Activated naive CD8-positive, alpha-beta T cell treated with anti-CD3 and anti-CD28 coated beads for 36 hours (primary cell): ENCODE measurements around the gene ABL2. TPM values are rescaled to one million over a fixed set of nuclear protein-coding genes. Genes with fewer than 3 reads are reported as not detected.
"Not testable (repeated sequence)": the region's sequence is repeated elsewhere in the genome, so short reads cannot be mapped to it uniquely, and the experiment has no call there.

ENCODE experiments used
- DNase-seq: peaks from one replicate; pipeline ENCODE4 v3.0.0; 2021
- H3K27ac Mint-ChIP-seq: one replicate; pipeline ENCODE4 v1.8.0; 2022; ENCODE audit warnings: mild to moderate bottlenecking, moderate library complexity, mixed read lengths
- H3K27me3 Mint-ChIP-seq: one replicate; pipeline ENCODE4 v1.8.0; 2022; ENCODE audit warnings: mild to moderate bottlenecking, mixed read lengths
- H3K36me3 Mint-ChIP-seq: one replicate; pipeline ENCODE4 v1.8.0; 2021; ENCODE audit warnings: mild to moderate bottlenecking, mixed read lengths
- H3K4me1 Mint-ChIP-seq: one replicate; pipeline ENCODE4 v1.8.0; 2021; ENCODE audit warnings: mixed read lengths
- H3K4me3 Mint-ChIP-seq: one replicate; pipeline ENCODE4 v1.8.0; 2022; ENCODE audit warnings: mild to moderate bottlenecking, moderate library complexity, mixed read lengths
- H3K9me3 Mint-ChIP-seq: one replicate; pipeline ENCODE4 v1.8.0; 2022; ENCODE audit warnings: mixed read lengths
- total RNA-seq, 2 experiments: library from RNA; stranded (reverse); gene quantifications; one replicate each; pipeline ENCODE4 v1.2.3, GENCODE V29; 2021

The ABL2 gene
- total RNA-seq, 2 experiments from 2014 or later: 8.5 to 9.3 TPM

DNA sequence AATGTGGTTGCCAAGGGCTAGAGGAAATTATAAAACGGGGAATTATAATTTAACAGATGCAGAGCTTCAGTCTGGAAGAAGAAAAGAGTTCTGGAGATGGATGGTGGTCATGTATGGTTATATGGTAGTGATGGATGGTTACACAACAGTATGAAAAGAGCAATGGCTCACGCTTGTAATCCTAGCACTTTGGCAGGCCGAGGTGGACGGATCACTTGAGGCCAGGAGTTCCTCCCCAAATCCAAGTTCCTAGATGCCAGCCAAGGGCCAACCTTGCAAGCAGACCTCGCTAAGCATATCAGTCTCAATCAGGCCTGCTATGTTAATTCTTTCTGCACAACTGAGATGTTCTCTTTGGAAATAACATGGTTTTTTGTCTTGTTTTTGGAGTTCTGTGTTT lies 33.6 kb downstream of the ABL2 start:
- not testable (repeated sequence) for H3K4me3 Mint-ChIP-seq, H3K27ac Mint-ChIP-seq, H3K36me3 Mint-ChIP-seq, H3K27me3 Mint-ChIP-seq, H3K9me3 Mint-ChIP-seq, DNase-seq
- peaks cover 12% of the 10 kb centered on the region for H3K4me1 Mint-ChIP-seq

DNA sequence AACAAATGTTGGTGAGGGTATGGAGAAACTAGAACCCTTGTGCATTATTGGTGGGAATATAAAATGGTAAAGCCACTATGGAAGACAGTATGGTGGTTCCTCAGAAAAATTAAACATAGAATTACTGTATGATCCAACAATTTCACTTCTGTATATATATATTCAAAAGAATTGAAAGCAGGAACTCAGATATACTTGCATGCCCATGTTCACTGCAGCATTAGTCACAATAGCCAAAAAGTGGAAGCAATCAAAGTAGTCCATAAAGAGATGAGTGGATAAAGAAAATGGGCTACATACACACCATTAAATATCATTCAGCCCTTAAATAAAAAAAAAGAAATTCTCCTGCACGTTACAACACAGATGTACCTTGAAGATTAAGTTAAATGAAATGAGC lies 34.1 kb downstream of the ABL2 start:
- H3K27me3 Mint-ChIP-seq: no peaks in the 10 kb centered on the region
- H3K4me3 Mint-ChIP-seq: no peak overlapping the region
- peaks cover 2% of the 10 kb centered on the region for H3K36me3 Mint-ChIP-seq
- no peak overlapping the region for H3K27ac Mint-ChIP-seq
- DNase-seq: no peak
- H3K4me1 Mint-ChIP-seq: peaks cover 12% of the 10 kb centered on the region
- no peaks in the 10 kb centered on the region for H3K9me3 Mint-ChIP-seq

DNA sequence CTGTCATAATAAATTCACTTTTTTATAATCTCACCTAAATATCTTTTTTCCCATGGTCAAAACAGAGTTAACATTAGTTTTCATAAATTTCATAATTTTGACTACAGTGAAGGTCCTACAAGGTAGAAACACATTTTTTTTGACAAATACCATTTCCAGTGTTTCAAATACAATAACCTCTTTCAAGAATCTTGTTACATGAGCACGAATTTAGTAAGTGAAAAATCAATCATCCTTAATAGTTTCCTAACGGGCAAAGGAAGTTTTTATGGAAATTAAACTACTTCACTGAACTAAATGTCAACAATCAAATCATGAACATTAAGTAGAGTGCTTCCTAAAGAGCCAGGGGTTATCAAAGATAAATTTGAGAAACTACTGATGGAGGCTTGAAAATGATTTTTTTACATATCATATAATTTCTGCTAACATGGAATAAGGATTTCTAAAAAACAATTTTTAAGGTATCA lies 35.4 kb downstream of the ABL2 start:
- DNase-seq: no peak
- H3K4me1 Mint-ChIP-seq: peaks cover 8% of the 10 kb centered on the region

DNA sequence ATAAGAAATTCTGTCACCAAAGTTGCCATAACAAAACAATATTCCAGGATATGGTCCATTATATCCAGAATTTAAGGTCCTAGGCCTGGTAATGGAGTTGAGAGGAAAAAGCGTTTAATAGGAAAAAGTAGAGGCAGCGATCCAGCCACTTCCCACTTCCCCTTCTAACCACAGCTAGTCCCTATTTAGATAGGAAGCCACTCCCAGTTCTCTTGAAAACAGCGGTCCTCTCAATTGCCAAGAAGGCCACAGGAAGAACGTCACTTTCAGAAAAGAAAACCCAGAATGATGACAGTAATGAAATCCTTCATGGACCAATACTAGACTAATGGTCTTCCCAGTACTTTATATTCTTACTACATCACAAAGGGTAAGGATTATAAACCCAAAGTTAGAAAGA lies 38.6 kb downstream of the ABL2 start:
- Mint-ChIP-seq H3K9me3 (no peaks in the 10 kb centered on the region), H3K4me3 (no peak overlapping the region), H3K27ac (no peak overlapping the region), H3K27me3 (no peaks in the 10 kb centered on the region), H3K4me1 (peaks cover 15% of the 10 kb centered on the region), H3K36me3 (peaks cover 5% of the 10 kb centered on the region)
- no peak for DNase-seq

More for the DNA sequence above, 35.4 kb downstream of the ABL2 start:
- H3K27me3 Mint-ChIP-seq: no peaks in the 10 kb centered on the region
- H3K36me3 Mint-ChIP-seq: peaks cover 3% of the 10 kb centered on the region
- H3K4me3 Mint-ChIP-seq: no peak overlapping the region
- H3K9me3 Mint-ChIP-seq: no peaks in the 10 kb centered on the region
- H3K27ac Mint-ChIP-seq: no peak overlapping the region

DNA sequence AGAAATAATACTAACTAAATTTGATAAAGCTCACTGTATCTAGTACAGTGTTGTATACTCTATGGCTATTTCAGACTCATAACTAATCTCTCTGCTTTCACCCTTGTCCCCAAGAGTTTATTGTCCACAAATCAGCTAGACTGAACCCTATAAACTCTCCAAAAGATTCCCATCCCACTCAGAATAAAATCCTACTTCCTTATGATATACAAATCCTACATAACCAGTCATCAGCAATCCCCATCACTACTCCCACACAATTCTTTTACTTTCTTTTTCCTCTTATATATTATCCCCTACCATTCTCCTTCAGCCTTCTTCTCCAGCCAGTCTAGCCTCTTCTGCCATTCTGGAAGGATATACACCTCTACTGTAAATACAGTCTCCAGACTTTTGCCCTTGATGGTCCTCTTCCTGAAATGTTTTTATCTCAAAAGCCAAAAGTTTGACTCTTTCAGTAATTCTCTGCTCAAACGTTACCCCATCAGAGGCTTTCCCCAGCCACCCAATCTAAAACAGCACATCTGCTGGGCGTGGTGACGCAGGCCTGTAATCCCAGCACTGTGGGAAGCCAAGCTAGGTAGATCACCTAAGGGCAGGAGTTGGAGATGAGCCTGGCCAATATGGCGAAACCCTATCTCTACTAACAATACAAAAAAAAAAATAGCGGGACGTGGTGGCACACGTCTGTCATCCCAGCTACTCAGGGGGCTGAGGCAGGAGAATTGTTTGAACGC lies 41.6 kb downstream of the ABL2 start:
- DNase-seq: no peak
- Mint-ChIP-seq H3K4me1 (peaks cover 21% of the 10 kb centered on the region), H3K27me3 (no peaks in the 10 kb centered on the region), H3K4me3 (no peak overlapping the region), H3K9me3 (no peaks in the 10 kb centered on the region), H3K27ac (no peak overlapping the region), H3K36me3 (peaks cover 5% of the 10 kb centered on the region)

DNA sequence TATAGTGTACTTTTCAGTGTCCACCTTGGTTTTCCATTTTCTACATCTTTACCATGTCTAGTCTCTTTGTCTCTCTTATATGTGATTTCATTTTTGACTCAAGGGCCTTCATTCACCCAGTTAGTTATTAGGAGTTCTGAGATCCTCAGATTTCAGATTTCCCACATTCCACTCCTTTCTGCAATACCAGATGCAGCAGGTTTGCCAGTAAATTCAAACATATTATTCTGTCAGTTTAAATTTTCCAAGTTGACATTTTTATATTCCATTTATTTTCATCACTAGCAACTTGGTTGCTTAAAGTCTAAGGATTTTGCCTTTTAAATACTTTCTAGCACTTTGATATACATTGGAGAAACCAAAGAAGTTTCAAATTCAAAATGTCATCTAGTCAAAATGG lies 42.4 kb downstream of the ABL2 start:
- DNase-seq: no peak
- Mint-ChIP-seq H3K27me3 (no peaks in the 10 kb centered on the region), H3K4me3 (no peak overlapping the region), H3K27ac (no peak overlapping the region), H3K4me1 (peaks cover 19% of the 10 kb centered on the region), H3K36me3 (peaks cover 5% of the 10 kb centered on the region), H3K9me3 (no peaks in the 10 kb centered on the region)

DNA sequence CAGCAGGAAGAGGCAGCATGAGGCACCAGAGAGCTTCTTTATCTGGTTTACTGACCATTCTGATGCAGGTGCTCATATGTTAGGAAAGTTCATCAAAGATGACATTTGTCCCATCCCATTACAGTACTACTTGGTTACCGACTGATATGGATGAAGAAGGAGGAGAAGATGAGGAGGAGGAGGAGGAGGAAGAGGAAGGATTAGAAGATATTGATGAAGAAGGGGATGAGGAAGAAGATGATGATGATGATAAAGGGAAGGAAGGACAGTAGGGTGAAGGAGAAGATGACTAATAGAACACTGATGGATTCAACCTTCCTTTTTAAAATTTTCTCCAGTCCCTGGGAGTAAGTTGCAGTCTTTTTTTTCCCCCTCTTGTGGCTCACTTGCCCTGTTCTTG lies 45.1 kb downstream of the ABL2 start:
- Mint-ChIP-seq H3K36me3 (peaks cover 5% of the 10 kb centered on the region), H3K27me3 (no peaks in the 10 kb centered on the region), H3K27ac (no peak overlapping the region), H3K9me3 (no peaks in the 10 kb centered on the region), H3K4me3 (no peak overlapping the region), H3K4me1 (peaks cover 13% of the 10 kb centered on the region)
- DNase-seq: no peak

DNA sequence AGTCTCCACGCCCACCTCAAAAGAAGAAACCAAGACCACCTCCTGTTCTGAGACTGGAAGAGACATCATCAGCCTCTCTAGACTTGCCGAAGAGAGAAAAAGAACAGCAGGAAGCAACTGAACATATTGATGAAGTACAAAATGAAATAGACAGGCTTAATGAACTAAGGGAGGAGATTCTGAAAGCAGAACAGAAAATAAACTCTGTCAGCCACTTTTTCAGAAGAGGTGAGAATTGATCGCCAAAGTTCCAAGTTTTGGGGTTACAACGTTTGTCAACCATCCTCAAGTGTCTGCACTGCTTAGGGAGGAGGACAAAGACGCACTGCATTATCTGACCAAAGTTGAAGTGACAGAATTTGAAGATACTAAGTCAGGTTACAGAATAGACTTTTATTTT lies 45.6 kb downstream of the ABL2 start:
- Mint-ChIP-seq H3K9me3 (no peaks in the 10 kb centered on the region), H3K4me3 (no peak overlapping the region), H3K27me3 (no peaks in the 10 kb centered on the region)

DNA sequence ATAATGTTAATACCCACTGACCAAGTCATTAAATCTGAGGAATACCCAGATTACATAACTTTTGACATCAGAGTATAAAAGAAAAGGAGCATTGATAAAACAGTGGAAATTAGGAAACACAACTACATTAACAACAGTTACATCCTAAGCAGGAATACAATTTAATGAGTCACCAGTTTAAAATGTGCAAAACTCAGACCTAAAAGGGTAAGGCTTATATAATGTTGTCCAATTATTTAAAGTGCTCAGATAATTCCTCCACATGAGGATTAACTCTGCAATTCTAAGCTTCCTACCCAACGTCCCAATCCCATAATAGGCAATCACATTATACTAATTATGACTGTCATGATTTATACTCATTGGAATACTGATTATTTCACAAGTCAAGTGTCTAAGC lies 50.5 kb downstream of the ABL2 start:
- H3K27ac Mint-ChIP-seq: no peak overlapping the region
- H3K4me3 Mint-ChIP-seq: no peak overlapping the region
- no peaks in the 10 kb centered on the region for H3K27me3 Mint-ChIP-seq
- H3K36me3 Mint-ChIP-seq: peaks cover 4% of the 10 kb centered on the region
- peaks cover 8% of the 10 kb centered on the region for H3K4me1 Mint-ChIP-seq
- DNase-seq: no peak
- H3K9me3 Mint-ChIP-seq: no peaks in the 10 kb centered on the region

More for the DNA sequence above, 45.6 kb downstream of the ABL2 start:
- peaks cover 3% of the 10 kb centered on the region for H3K36me3 Mint-ChIP-seq
- peaks cover 13% of the 10 kb centered on the region for H3K4me1 Mint-ChIP-seq
- no peak overlapping the region for H3K27ac Mint-ChIP-seq
- no peak for DNase-seq

DNA sequence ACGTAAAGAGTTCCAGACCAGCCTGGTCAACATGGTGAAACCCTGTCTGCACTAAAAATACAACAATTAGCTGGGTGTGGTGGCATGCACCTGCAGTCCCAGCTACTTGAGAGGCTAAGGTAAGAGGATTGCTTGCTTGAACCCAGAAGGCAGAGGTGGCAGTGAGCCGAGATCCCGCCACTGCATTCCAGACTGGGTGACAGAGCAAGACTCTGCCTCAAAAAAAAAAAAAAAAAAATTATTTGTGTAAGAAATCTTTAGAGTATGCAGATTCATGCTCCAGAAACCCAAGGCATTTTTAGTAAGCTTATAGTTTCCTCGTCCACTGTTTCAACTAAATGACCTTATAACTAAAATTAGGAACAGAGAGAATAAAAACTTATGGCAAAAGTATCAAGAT lies 51.3 kb downstream of the ABL2 start:
- peaks cover 4% of the 10 kb centered on the region for H3K4me1 Mint-ChIP-seq
- H3K36me3 Mint-ChIP-seq: peaks cover 4% of the 10 kb centered on the region
- H3K27me3 Mint-ChIP-seq: no peaks in the 10 kb centered on the region
- no peak overlapping the region for H3K27ac Mint-ChIP-seq
- no peak for DNase-seq
- no peaks in the 10 kb centered on the region for H3K9me3 Mint-ChIP-seq
- H3K4me3 Mint-ChIP-seq: no peak overlapping the region

DNA sequence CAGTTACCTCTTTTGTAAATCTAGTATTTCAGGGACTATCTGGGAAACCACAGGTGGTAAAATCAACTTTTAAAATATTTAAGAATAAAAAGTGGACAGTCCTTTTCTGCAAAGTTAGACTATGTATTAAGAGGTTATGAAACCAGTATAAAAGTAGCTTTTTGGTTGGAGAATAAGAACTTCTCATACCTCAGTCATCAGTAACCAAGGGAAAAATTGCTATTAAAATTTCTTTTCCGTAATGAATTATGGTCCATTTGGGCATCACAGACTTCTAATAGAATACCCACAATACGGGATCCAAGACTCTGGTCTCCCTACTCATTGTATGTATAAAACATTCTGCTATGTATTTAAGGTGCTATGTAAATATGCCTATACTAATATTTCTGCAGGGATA lies 51.9 kb downstream of the ABL2 start:
- Mint-ChIP-seq H3K36me3 (peaks cover 4% of the 10 kb centered on the region), H3K4me3 (no peak overlapping the region), H3K4me1 (peaks cover 4% of the 10 kb centered on the region), H3K27me3 (no peaks in the 10 kb centered on the region), H3K27ac (no peak overlapping the region), H3K9me3 (no peaks in the 10 kb centered on the region)
- DNase-seq: no peak

DNA sequence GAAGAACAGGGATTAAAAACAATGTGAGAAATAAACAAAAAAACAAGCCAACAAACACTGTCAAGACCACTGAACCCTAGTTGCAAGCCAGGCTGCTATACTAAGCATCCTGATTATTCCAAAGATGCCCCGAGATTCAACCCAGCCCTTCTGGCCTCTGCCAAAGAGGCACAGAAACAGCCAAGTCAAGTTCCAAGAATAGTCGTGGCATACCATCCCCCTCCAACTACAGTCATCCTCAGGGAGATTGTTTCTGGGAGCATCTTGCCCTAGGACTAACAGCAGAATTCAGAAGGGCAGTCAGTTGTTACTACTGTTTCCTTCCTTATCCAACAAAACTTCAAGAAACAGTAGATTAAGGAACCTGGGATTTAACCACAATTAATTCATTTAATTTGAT lies 52.3 kb downstream of the ABL2 start:
- no peak for DNase-seq
- H3K9me3 Mint-ChIP-seq: no peaks in the 10 kb centered on the region
- no peak overlapping the region for H3K27ac Mint-ChIP-seq
- no peaks in the 10 kb centered on the region for H3K27me3 Mint-ChIP-seq
- H3K4me1 Mint-ChIP-seq: peaks cover 4% of the 10 kb centered on the region
- peaks cover 4% of the 10 kb centered on the region for H3K36me3 Mint-ChIP-seq
- no peak overlapping the region for H3K4me3 Mint-ChIP-seq

DNA sequence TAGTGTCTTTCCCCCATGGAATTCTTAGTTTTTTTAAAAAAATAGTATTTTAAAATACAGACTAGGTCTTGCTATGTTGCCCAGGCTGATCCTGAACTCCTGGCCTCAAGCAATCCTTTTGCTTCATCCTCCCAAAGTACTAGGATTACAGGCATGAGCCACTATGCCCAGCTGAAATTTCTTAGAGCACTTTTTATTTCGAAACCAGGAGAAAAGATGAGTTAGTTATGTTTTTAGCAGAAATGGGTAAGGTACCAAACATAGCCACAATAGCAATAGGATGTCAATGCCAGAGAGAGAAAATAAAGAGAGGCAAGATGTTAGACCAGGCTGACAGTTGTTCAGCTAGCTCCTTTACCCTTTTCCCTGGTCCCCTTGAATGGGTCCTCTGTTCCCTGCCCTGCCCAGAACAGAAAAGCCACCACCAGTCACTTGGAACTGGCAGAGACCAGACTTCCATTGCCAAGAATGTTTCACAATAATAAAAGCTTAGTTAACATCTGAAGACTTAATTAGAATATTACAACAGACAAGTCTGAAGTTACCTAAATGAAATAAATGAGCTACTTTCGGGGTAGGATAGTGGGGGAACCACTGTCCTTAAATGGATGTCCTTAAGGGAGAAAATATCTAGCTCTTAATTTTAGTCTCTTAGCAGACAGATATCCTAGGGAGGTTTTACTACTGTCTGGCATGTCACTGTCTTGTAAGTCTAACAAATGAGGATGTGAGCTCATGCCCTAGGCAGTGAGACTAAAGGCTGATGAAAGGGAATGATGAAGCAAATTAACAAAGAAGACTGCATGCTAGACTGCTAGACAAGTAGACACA lies 54.3 kb downstream of the ABL2 start:
- DNase-seq: no peak
- no peaks in the 10 kb centered on the region for H3K27me3 Mint-ChIP-seq
- H3K36me3 Mint-ChIP-seq: peaks cover 4% of the 10 kb centered on the region

DNA sequence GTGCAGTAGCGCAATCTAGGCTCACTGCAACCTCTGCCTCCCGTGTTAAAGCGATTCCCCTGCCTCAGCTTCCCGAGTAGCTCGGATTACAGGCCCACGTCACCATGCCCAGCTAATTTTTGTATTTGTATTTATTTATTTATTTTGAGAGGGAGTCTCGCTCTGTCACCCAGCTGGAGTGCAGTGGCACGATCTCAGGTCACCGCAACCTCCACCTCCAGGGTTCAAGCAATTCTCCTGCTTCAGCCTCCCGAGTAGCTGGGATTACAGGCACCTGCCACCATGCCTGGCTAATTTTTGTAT lies 59.1 kb downstream of the ABL2 start:
- not testable (repeated sequence) for H3K9me3 Mint-ChIP-seq, H3K27ac Mint-ChIP-seq, H3K36me3 Mint-ChIP-seq, DNase-seq, H3K4me3 Mint-ChIP-seq, H3K27me3 Mint-ChIP-seq
- H3K4me1 Mint-ChIP-seq: peaks cover 20% of the 10 kb centered on the region

More for the DNA sequence above, 54.3 kb downstream of the ABL2 start:
- no peaks in the 10 kb centered on the region for H3K9me3 Mint-ChIP-seq
- no peak overlapping the region for H3K4me3 Mint-ChIP-seq
- no peak overlapping the region for H3K27ac Mint-ChIP-seq
- peaks cover 5% of the 10 kb centered on the region for H3K4me1 Mint-ChIP-seq

DNA sequence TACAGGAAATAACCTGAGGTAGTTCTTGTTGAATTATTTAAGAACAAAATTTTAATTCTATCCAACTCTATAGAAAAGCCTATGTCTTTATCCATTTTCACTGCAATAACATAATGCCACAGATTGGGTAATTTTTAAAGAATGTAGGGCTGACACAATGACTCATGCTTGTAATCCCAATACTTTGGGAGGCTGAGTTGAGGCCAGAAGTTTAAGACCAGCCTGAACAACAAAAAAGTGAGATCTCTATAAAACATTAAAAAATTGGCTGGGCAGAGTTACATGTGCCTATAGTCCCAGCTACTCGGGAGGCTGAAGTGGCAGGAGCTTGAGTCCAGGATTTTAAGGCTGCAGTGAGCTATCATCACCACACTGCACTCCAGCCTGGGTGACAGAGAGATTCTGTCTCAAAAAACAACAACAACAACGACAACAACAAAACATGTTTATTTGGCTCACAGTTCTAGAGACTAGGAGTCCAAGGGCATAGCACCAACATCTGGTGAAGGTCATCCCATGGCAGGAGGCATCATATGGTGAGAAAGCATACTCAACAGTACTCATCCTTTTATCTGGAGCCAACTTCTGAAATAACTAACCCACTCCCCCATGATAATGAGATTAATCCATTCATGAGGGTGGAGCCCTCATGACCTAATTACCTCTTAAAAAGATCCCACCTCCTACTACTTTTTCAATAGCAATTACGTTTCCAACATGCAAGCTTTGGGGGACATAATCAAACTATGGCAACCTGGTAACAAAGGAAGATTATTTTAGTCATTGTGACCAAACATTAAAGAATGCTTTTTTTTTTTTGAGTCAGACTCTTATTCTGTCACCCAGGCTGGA lies 59.6 kb downstream of the ABL2 start:
- H3K9me3 Mint-ChIP-seq: no peaks in the 10 kb centered on the region
- no peak overlapping the region for H3K4me3 Mint-ChIP-seq
- H3K27me3 Mint-ChIP-seq: no peaks in the 10 kb centered on the region
- no peak overlapping the region for H3K27ac Mint-ChIP-seq
- peaks cover 3% of the 10 kb centered on the region for H3K36me3 Mint-ChIP-seq
- H3K4me1 Mint-ChIP-seq: peaks cover 21% of the 10 kb centered on the region
- DNase-seq: no peak
